NCI-H2029 treated with DMSO at 0.1 percent for 48 hours (cell line): ENCODE results near the gene H2AZ2.
"Not testable (repeated sequence)": the region's sequence is repeated elsewhere in the genome, so short reads cannot be mapped to it uniquely, and the experiment has no call there.

Experiments
- DNase-seq: peaks from one replicate; lab custom pipeline; 2025; lab: John Stamatoyannopoulos, UW

H2AZ2 gene

GRCh38 chr7:44814919-44815318 is 33.0 kb downstream of the H2AZ2 start:
- DNase-seq = no peak

- DNase-seq = no peak
Measured at GRCh38 chr7:44811571-44811970, 36.3 kb downstream of the H2AZ2 start.

DNA sequence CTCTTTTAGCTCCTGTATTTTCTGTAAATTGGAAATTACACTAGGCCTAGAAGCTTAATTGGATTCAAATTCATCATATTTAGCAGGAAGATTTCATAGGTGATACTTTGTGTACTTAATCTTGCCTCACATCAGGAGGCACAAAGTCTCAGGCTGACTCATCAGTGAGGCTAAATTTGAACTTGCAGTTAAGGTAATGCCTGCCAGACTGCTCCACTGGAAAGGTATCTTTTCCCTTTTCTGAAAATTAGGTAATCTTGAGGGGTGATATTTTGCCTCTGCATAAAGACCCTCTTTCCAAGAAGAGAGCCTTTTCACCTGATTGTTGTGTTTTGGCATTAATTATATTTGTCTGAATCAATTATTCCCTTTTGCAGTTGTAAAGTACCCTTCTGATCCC is 36.8 kb downstream of the H2AZ2 start:
- DNase-seq = no peak

GRCh38 chr7:44808914-44809393 is 38.9 kb downstream of the H2AZ2 start:
- no peak for DNase-seq

DNA sequence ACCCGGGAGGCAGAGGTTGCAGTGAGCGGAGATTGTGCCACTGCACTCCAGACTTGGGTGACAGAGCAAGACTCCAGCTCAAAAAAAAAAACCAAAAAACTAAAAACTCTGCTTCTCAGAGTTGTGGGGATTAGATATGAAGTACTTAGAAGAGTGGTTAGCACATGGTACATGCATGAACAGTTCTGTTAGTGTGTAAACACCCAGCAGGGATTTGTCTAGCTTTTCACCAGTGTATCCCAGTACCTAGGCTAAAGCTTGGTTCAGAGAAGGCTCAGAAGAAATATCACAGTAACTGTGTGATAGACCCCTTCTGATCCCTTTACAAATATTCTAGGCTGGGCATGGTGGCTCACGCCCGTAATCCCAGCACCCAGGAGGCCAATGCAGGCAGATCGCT is 41.9 kb downstream of the H2AZ2 start:
- DNase-seq = no peak

DNA sequence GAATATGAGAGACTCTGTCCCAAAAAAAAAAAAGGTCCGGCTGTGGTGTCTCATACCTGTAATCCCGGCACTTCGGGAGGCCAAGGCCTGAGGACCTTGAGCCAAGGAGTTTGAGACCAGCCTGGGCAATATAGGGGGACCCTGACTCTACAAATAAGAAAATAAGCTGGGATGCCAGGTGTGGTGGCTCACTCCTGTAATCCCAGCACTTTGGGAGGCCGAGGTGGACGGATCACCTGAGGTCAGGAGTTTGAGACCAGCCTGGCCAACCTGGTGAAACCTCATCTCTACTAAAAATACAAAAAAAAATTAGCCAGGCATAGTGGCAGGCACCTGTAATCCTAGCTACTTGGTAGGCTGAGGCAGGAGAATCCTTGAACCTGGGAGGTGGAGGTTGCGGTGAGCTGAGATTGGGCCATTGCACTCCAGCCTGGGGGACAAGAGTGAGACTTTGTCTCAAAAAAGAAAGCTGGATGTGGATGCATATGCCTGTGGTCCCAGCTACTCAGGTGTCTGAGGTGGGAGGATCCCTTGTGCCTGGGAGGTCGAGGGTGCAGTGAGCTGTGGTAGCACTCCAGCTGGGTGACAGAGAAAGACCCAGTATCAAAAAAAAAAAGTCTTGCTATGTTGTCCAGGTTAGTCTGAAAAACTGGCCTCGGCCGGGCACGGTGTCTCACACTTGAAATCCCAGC is 43.9 kb downstream of the H2AZ2 start:
- not testable (repeated sequence) for DNase-seq

DNA sequence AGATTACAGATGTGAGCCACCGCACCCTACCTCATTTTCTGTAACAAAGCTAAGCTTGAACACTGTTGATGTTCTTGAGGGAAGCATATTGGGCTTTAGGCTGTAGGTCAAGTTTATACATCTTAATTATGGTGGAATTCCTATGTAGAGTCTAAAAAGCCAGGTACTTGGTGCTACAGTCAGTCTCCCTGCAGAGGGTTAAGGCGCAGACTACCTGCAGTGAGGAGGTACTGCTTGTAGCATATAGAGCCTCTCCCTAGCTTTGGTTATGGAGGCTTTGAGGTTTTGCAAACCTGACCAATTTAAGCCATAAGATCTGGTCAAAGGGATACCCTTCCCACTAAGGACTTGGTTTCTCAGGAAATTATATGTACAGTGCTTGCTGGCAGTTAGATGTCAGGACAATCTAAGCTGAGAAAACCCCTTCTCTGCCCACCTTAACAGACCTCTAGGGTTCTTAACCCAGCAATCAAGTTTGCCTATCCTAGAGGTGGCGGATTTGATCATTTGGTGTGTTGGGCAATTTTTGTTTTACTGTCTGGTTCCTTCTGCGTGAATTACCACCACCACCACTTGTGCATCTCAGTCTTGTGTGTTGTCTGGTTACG is 45.4 kb downstream of the H2AZ2 start:
- DNase-seq = no peak

DNA sequence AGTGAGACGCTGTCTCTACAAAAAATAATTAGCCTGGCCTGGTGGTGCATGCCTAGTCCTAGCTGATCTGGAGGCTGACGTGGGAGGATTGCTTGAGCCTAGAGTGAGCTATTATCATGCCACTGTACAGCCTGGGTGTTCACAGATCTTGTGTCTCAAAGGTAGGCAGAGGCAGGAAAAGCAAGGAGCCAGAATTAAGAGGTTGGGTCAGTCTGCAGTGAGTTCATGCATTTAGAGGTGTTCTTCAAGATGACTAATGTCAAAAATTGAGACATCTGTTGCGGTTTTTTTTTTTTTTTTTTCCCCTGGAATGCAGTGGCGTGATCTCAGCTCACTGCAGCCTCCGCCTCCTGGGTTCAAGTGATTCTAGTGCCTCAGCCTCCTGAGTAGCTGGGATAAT is 46.0 kb downstream of the H2AZ2 start:
- no peak for DNase-seq

- DNase-seq = no peak
Measured at GRCh38 chr7:44799939-44800338, 47.9 kb downstream of the H2AZ2 start.

- no peak for DNase-seq
Measured at GRCh38 chr7:44798649-44799305, 49.1 kb downstream of the H2AZ2 start.

DNA sequence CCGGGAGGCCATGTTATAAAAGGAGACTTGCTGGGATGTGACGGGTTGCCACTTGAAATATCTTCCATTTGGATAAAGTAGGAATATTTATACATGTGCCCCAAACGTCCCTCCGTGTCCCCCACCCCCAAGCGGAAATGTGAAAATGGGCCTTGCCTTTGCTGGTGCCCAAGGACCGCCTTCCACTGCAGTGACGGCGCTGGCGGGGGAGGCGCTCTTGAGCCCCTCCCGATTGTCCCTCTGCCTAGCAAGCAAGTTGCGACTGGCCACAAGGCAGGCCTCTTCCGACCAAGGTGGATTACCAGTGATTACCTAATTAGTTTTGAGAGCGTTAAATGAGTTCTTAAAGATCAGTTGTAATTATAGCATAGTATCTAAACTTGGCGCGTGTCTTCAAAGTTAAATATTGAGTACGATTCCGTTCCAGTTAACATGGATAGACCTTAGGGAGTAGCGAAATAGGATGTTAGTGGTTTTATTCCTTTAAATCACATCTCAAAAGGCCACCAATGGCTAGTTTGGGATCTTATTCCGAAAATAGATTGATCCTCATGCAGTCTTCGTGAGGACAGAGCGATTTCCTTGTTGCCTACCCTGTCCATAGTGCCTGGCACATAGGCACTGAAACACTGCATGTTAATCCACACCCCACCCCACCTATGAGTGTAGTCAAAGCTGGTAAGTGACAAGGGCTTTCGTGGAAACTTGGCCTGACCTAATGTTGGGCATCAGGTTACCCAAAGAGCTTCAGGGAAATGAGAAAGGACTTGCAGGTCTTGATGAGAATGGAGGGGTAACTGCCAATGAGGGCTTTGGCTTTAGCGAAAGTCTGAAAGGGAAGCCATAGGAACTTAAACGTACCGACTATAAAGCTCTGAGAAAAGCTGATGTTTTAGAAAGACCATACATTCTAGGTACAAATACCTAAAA is 50.3 kb downstream of the H2AZ2 start:
- peak; percentile 46 for DNase-seq

- DNase-seq = peak; percentile 73
Measured at GRCh38 chr7:44796504-44797328, 51.2 kb downstream of the H2AZ2 start, which contains the start of gene PPIA. TSS of gene PPIA (plus strand) at chr7:44796681. CDS start at chr7:44796725, 44 bp downstream.

GRCh38 chr7:44796034-44796503 is 51.8 kb downstream of the H2AZ2 start:
- no peak for DNase-seq

DNA sequence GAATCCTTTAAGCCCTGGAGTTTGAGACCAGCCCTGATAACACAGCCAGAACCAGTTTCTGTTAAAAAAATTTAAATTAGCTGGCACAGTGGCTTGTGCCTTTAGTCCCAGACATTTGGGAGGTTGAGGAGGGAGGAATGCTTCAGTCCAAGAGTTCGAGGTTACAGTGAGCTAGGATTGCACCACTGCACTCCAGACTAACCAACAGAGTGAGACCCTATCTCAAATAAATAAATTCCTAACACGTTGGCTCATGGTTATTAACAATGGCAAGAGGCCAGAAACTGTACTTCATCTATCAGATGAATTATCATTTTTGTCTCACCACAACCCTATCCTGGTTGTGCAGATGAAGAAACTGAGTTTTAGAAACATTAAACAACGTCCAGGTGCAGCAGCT is 53.6 kb downstream of the H2AZ2 start:
- DNase-seq = no peak

- DNase-seq = no peak
Measured at GRCh38 chr7:44793919-44794318, 54.0 kb downstream of the H2AZ2 start.

- DNase-seq = no peak
Measured at GRCh38 chr7:44791278-44792219, 56.3 kb downstream of the H2AZ2 start.

- DNase-seq = no peak
Measured at GRCh38 chr7:44789990-44790389, 57.9 kb downstream of the H2AZ2 start.

- DNase-seq = no peak
Measured at GRCh38 chr7:44787762-44788161, 60.1 kb downstream of the H2AZ2 start.

DNA sequence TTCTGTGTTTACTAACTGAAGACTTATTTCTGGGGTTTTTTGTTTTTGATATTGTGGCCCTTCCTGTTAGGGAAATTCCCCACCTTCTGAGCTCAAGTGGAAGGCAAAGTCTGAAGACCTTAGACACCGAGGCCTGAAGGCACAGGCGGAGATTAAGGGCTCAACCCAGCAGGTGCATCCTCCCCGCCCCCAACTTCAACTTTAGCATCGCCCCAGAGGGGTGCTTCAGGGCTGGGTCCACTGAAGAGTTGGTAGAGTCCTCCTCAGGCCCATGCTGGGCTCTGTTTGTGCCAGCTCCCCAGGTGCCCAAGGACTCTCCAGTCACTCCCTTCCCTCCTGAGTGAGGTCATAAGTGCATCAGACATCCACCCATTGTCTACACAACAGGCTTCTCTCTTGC is 60.8 kb downstream of the H2AZ2 start:
- DNase-seq = no peak

DNA sequence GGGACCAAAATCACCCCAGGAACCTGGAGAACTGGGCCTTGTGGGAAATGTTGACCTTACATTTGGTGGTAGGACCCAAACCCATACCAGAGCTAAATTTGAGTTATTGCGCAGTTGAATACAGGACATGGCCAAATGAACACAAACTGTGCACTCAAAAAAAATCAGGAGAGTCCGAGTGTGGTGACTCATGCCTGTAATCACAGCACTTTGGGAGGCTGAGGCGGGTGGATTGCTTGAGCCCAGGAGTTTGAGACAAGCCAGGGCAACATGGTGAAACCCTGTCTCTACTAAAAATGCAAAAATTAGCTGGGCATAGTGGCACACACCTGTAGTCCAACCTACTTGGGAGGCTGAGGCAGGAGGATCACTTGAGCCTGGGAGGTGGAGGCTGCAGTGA is 62.7 kb downstream of the H2AZ2 start:
- DNase-seq = not testable (repeated sequence)
